Testis (tissue), 5 donors: Measurements from ENCODE around the gene COL3A1. TPM values are rescaled to one million over a fixed set of nuclear protein-coding genes. Genes with fewer than 3 reads are reported as not detected.

Experiments used
- DNase-seq: peaks from one replicate; pipeline ENCODE4 v3.0.0-alpha.2; 2019
- H3K27ac ChIP-seq, 2 donors: fragments of 200-600 bp; sonication (generic); one replicate each; pipeline ENCODE4 v1.5.1; 2019
- H3K27me3 ChIP-seq: fragments of 200-600 bp; sonication (generic); one replicate; pipeline ENCODE4 v1.5.1; 2019
- H3K36me3 ChIP-seq: fragments of 200-600 bp; sonication (generic); one replicate; pipeline ENCODE4 v1.5.1; 2017; ENCODE audit warnings: low read depth; ENCODE audit errors: missing control alignments
- H3K4me1 ChIP-seq: fragments of 200-600 bp; sonication (generic); one replicate; pipeline ENCODE4 v1.5.1; 2019
- H3K4me3 ChIP-seq, 2 donors: fragments of 200-600 bp; sonication (generic); one replicate each; pipeline ENCODE4 v1.5.1; 2017 to 2019
- H3K9me3 ChIP-seq: fragments of 200-600 bp; sonication (generic); one replicate; pipeline ENCODE4 v1.5.1; 2017
- POLR2A ChIP-seq: fragments of 450-650 bp; IDR thresholded peaks from one replicate; pipeline ENCODE4 v1.6.1; 2017; ENCODE audit warnings: antibody characterized with exemption, mild to moderate bottlenecking, moderate library complexity
- WGBS, 2 donors: methylation state at CpG; one replicate each; pipeline ENCODE4 v1.1.5; 2018; 5-methylcytosine and 5-hydroxymethylcytosine counted together
- intact Hi-C: fragments of 100-400 bp; cut with DNase I; formaldehyde crosslinking; loops from one replicate; pipeline ENCODE4 v1.15.1; 2023; ENCODE audit warnings: low total_unique reads
- long read RNA-seq, 2 donors: transcript quantifications; one replicate each; lab custom pipeline, GENCODE V29; 2026
- polyA plus RNA-seq: library from polyadenylated mRNA; stranded (reverse); fragments of 350-450 nt; fragmentation: Illumina TruSeq; extraction: RNeasy Lipid Tissue Mini Kit (QIAGEN cat#74804); gene quantifications from one replicate; pipeline ENCODE4 v1.2.3, GENCODE V29; 2014; ENCODE audit warnings: low read depth, low replicate concordance; ENCODE audit not compliant: insufficient read depth
- total RNA-seq, 2 donors: library from RNA; depleted of rRNA; stranded (reverse); fragments of >200 nt; gene quantifications; one replicate each; pipeline ENCODE4 v1.2.3, GENCODE V29; 2016
- TF ChIP-seq, protein P1 (sequence below), 3 experiments: fragments of 450-650 bp in 2 of 3; fragments of 200-600 bp in 1 of 3; sonication (generic) in 1 of 3; IDR thresholded peaks; one replicate each; pipeline ENCODE4 v1.5.1; 2016 to 2019; ENCODE audit warnings: antibody characterized with exemption in 3 of 3, mild to moderate bottlenecking in 2 of 3, moderate library complexity in 1 of 3

Gene COL3A1
- 10 to 100 TPM; 31.3 to 39.7 TPM for total RNA-seq
- polyA plus RNA-seq, result 589 TPM
- long read RNA-seq, donor 1, full-length matches to known transcripts, result 293 of 1,523 reads
- long read RNA-seq, donor 1, partial matches to known transcripts, result 1,194 of 1,523 reads
- long read RNA-seq, donor 1, other reads (novel, unspliced or antisense), result 36 of 1,523 reads
- long read RNA-seq, donor 2, full-length matches to known transcripts, result 194 of 557 reads
- long read RNA-seq, donor 2, partial matches to known transcripts, result 344 of 557 reads
- long read RNA-seq, donor 2, other reads (novel, unspliced or antisense), result 19 of 557 reads

DNA sequence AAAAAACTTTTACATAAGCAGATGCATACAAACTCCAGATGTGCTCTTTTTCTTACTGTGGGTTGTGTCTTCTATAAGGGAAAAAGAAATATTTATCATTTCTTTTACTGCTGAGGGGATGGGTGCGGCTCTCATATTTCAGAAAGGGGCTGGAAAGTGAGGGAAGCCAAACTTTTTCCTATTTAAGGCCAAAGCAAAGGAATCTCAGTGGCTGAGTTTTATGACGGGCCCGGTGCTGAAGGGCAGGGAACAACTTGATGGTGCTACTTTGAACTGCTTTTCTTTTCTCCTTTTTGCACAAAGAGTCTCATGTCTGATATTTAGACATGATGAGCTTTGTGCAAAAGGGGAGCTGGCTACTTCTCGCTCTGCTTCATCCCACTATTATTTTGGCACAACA is at the start of gene COL3A1:
Gene COL3A1 (plus strand): TSS at position 210 of the 400 bp plus-strand sequence. CDS start 117 bp downstream, at position 327.
- TF ChIP-seq, protein P1, sequence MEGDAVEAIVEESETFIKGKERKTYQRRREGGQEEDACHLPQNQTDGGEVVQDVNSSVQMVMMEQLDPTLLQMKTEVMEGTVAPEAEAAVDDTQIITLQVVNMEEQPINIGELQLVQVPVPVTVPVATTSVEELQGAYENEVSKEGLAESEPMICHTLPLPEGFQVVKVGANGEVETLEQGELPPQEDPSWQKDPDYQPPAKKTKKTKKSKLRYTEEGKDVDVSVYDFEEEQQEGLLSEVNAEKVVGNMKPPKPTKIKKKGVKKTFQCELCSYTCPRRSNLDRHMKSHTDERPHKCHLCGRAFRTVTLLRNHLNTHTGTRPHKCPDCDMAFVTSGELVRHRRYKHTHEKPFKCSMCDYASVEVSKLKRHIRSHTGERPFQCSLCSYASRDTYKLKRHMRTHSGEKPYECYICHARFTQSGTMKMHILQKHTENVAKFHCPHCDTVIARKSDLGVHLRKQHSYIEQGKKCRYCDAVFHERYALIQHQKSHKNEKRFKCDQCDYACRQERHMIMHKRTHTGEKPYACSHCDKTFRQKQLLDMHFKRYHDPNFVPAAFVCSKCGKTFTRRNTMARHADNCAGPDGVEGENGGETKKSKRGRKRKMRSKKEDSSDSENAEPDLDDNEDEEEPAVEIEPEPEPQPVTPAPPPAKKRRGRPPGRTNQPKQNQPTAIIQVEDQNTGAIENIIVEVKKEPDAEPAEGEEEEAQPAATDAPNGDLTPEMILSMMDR (IDR thresholded peaks at IDR 0.05), result no peak
- no peaks in the 10 kb centered on the region for H3K4me1 ChIP-seq
- H3K9me3 ChIP-seq, result no peaks in the 10 kb centered on the region
- 25 to 30% methylated on average over 4 of the region's 4 CpGs for WGBS, 2 donors
- H3K36me3 ChIP-seq, result no peaks in the 10 kb centered on the region
- intact Hi-C loops, result no loop called here
- peak within 1 kb of the TSS; percentile 59 to 78 for H3K27ac ChIP-seq
- peak within 1 kb of the TSS; percentile 54 to 58 for H3K4me3 ChIP-seq
- no peaks in the 10 kb centered on the region for H3K27me3 ChIP-seq
- peak; percentile 52 for DNase-seq

DNA sequence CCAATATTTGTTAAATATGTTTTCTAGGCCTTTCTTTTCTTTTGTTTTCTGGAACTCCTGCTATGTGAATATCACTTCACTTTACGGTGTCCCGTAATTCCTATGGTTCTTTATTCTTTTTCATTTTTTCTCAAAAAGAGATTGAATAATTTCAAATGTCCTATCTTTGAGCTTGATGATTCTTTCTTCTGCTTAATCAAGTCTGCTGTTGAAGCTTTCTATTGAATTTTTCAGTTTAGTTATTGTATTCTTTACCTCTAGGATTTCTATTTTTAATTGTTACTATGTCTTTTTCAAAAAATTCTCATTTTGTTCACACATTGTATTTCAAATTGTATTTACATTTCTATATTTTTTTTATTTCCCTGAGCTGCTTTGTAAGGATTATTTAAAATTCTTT is 45.5 kb upstream of the COL3A1 start:
- whole genome bisulfite sequencing, 2 donors, result 97 to 99% methylated on average over 2 of the region's 2 CpGs
- H3K27me3 ChIP-seq, result no peaks in the 10 kb centered on the region
- no peaks in the 10 kb centered on the region for H3K36me3 ChIP-seq
- no peaks in the 10 kb centered on the region for H3K9me3 ChIP-seq
- H3K27ac ChIP-seq, result no peak overlapping the region
- no peaks in the 10 kb centered on the region for H3K4me1 ChIP-seq
- TF ChIP-seq, protein P1 (IDR thresholded peaks at IDR 0.05), result no peak
- no peak for TF ChIP-seq POLR2A
- intact Hi-C loops, result no loop called here
- H3K4me3 ChIP-seq, result no peak overlapping the region
- DNase-seq, result no peak

DNA sequence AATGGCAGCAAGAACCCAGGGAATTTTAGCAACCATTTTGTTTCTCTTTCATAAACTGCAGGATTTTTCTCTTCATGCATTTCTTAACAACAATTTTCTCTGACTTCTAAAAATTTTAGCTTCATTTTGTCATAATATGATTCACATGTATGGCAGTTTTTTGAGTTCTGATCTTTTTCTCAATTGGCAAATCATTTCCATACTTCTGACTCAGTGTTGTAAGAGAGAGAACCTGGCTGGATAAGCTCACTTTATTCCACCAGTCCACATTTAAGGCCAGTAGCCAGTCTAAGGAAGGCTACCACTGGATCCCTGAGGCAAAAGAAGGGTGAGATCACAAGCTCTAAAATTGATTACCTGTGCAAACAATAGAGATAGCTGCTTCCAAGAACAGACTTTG is 42.8 kb upstream of the COL3A1 start:
- intact Hi-C loops, result no loop called here
- Histone ChIP-seq H3K27ac (no peak overlapping the region), H3K4me1 (no peaks in the 10 kb centered on the region), H3K9me3 (no peaks in the 10 kb centered on the region), H3K27me3 (no peaks in the 10 kb centered on the region), H3K4me3 (no peak overlapping the region), H3K36me3 (no peaks in the 10 kb centered on the region)
- no peak for DNase-seq
- TF ChIP-seq, protein P1 (IDR thresholded peaks at IDR 0.05), result no peak
- TF ChIP-seq POLR2A, result no peak

DNA sequence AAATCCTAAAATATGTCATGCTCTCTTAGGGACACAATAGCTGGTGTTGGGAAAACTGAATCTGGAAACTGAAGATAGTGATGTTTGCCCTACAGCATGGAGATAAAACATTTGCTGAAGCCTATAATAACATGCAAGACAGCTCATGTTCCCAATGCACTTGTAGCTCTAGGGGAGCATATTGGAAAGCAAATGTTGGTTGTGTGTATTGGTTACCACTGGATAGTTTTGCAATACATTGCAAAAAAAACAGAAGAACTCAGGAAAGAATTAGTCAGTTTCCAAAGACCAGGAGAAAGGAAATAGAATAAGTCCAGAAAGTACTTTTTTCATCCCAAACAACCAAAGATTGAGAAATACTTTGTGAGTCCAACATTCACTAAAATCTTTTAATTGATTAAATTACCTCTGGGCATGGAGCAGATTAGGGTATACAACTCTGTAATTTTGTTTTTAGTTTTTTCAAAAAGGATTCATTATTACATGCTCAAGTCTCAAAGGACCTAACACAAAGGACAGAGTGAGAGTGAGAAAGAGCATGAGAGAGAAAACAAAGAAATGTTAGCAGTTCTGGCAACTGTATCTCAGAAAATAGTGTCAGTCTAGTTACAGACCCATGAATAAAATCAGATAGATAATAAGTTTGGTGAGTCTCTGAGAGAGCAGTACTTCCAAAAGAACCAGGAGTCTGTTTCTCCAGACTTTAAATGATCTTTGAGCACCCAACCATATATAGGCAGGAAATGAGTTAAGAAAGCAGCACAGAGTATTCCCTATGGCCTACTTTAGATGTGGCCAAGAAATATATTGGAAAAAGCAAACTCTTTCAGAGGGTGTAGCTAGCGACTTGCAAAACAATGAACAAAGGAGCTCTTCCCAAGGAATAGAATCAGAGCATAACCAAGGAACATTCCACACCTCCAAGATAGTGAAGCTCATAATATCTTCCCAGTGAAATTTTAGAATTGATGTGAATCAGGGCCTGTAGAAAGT is 36.6 kb upstream of the COL3A1 start:
- Histone ChIP-seq H3K4me1 (peaks cover 4% of the 10 kb centered on the region), H3K9me3 (no peaks in the 10 kb centered on the region), H3K36me3 (no peaks in the 10 kb centered on the region), H3K27me3 (no peaks in the 10 kb centered on the region), H3K4me3 (no peak overlapping the region), H3K27ac (peak overlapping the region in 1 of 2 donors; percentile 42)
- no peak for TF ChIP-seq POLR2A
- TF ChIP-seq, protein P1 (IDR thresholded peaks at IDR 0.05), result no peak
- intact Hi-C loops, result no loop called here
- DNase-seq, result no peak
- WGBS, 2 donors, result 30 to 40% methylated on average over 1 of the region's 1 CpG
